ENCODE data around the gene TTLL10. TPM values are rescaled to one million over a fixed set of nuclear protein-coding genes. Genes with fewer than 3 reads are reported as not detected.

The TTLL10 gene
- total RNA-seq, 2 donors from 2014 or later, result not detected

DNA sequence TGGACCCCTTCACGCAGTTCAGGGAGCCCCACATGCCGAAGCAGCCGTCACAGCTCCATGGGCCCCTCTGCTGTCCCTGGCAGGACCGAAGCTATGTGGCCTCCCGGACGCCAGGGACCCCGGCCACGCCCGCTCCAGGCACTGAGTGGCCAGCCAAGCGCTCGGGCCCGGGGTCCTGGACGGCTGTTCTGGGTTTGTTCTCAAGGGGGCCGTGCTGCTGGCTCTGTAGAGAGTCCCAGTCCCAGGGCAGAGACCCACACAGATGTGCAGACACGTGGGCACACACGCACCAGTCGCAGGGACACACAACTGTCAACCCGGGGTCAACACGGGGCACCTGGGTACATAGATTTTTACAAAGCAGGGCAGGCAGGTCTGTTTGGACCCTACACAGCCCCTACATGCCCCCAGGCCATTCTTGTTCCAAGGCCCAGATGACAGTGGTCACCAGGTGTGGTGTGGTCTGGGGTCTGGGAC, 65.1 kb downstream of the TTLL10 start:
- no peaks in the 10 kb centered on the region for H3K9me3 ChIP-seq
- no peak overlapping the region for H3K27ac ChIP-seq
- no peak for DNase-seq (ENCODE audit: low spot score)
- no peak overlapping the region for H3K4me3 ChIP-seq
- peaks cover 6% of the 10 kb centered on the region for H3K36me3 ChIP-seq
- no peaks in the 10 kb centered on the region for H3K27me3 ChIP-seq (replicated peaks; ENCODE audit: insufficient read depth)
- no peaks in the 10 kb centered on the region for H3K4me1 ChIP-seq (ENCODE audit: control insufficient read depth in 1 of 2, low read depth in 2 of 2)
- ATAC-seq (ENCODE audit: insufficient number of reproducible peaks, low FRiP score, low read depth), result no peak
- TF ChIP-seq CTCF (IDR thresholded peaks at IDR 0.05), result no peak

- no peaks in the 10 kb centered on the region for H3K27me3 ChIP-seq (replicated peaks; ENCODE audit: insufficient read depth)
- ATAC-seq (ENCODE audit: insufficient number of reproducible peaks, low FRiP score, low read depth), result no peak
- no peak for TF ChIP-seq CTCF (IDR thresholded peaks at IDR 0.05)
- no peaks in the 10 kb centered on the region for H3K4me1 ChIP-seq (ENCODE audit: control insufficient read depth in 1 of 2, low read depth in 2 of 2)
- peaks cover 3% of the 10 kb centered on the region for H3K36me3 ChIP-seq
- no peak overlapping the region for H3K27ac ChIP-seq
- no peak overlapping the region for H3K4me3 ChIP-seq
- no peak for DNase-seq (ENCODE audit: low spot score)
- H3K9me3 ChIP-seq, result no peaks in the 10 kb centered on the region
Observed at GRCh38 chr1:1239227-1239613, 65.5 kb downstream of the TTLL10 start.

- Histone ChIP-seq H3K27ac (no peak overlapping the region), H3K36me3 (peaks cover 1% of the 10 kb centered on the region), H3K9me3 (no peaks in the 10 kb centered on the region), H3K4me1 (ENCODE audit: control insufficient read depth in 1 of 2, low read depth in 2 of 2) (no peaks in the 10 kb centered on the region), H3K4me3 (no peak overlapping the region), H3K27me3 (replicated peaks; ENCODE audit: insufficient read depth) (no peaks in the 10 kb centered on the region)
- no peak for DNase-seq (ENCODE audit: low spot score)
- TF ChIP-seq CTCF (IDR thresholded peaks at IDR 0.05), result no peak
- no peak for ATAC-seq (ENCODE audit: insufficient number of reproducible peaks, low FRiP score, low read depth)
Observed at GRCh38 chr1:1239614-1240347, 66.1 kb downstream of the TTLL10 start.

DNA sequence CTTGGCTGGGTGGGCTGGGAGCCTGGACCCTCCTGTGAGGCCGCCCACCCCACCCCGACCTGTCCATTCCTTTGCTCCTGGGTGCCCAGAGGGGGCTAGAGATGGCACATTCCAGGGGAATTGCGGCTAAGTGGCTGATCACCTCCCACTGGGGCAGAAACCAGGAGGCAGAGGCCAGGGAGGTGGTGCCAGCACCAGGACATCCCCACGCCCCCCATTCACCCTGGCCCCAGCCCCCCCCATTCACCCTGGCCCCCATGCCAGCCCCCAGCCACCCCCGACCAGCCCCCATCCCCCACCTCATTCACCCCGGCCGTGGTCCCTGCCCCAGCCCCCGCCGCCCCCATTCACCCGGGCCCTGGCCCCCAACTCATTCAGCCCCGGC, 66.7 kb downstream of the TTLL10 start:
- Histone ChIP-seq H3K27me3 (replicated peaks; ENCODE audit: insufficient read depth) (no peaks in the 10 kb centered on the region), H3K9me3 (no peaks in the 10 kb centered on the region), H3K36me3 (no peaks in the 10 kb centered on the region), H3K4me1 (ENCODE audit: control insufficient read depth in 1 of 2, low read depth in 2 of 2) (no peaks in the 10 kb centered on the region), H3K27ac (no peak overlapping the region), H3K4me3 (no peak overlapping the region)
- ATAC-seq (ENCODE audit: insufficient number of reproducible peaks, low FRiP score, low read depth) (no peak), DNase-seq (ENCODE audit: low spot score) (no peak)
- TF ChIP-seq CTCF (IDR thresholded peaks at IDR 0.05), result no peak

DNA sequence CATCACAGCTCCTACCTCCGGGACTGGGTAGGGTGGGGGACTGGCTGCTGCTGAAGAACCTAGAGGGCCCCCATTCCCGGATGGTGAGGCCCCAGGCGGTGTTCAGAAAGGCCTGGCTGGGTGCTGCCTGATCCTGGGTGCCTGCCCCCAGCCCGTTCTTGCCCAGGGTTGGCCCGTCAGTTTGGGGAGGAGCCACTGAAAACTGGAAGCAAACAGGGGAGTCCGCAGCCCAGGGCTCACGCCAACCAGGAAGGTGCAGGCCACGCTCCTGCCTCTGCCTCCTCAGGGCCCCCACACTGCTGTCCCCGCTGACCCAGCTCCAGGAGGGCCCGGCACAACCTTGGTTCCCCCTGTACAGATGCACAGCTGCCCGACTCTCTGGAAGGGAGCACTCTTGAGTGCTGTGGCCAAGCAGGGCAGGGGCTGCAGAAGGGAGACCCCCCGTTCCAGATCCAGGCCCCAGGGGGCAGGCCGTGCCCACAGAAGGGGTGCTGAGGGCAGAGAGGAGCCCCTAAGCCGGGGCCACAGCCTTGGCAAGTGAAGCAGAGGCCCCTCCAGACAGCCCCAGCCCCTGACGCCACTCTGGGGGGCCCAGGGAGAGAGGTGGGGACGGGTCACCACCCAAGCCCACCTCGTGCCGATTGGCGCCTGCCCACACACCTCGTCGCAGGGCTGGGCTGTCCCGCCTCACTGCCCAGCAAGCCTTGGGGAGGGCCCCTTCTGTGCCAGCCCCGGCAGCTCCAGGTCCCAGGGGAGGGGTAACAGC, 67.3 kb downstream of the TTLL10 start:
- Histone ChIP-seq H3K4me1 (ENCODE audit: control insufficient read depth in 1 of 2, low read depth in 2 of 2) (no peaks in the 10 kb centered on the region), H3K27ac (no peak overlapping the region), H3K4me3 (no peak overlapping the region), H3K27me3 (replicated peaks; ENCODE audit: insufficient read depth) (no peaks in the 10 kb centered on the region), H3K36me3 (no peaks in the 10 kb centered on the region), H3K9me3 (no peaks in the 10 kb centered on the region)
- no peak for TF ChIP-seq CTCF (IDR thresholded peaks at IDR 0.05)
- DNase-seq (ENCODE audit: low spot score) (no peak), ATAC-seq (ENCODE audit: insufficient number of reproducible peaks, low FRiP score, low read depth) (no peak)
